ENCODE results near the gene TAF13. TPM values are rescaled to one million over a fixed set of nuclear protein-coding genes. Genes with fewer than 3 reads are reported as not detected.
A peak's percentile ranks its signal among the peaks of the same experiment; 100 is the strongest.

TAF13 gene
- total and polyA plus RNA-seq, 9 of the 15 experiments (the other 6 are each of a cell fraction or from before 2014, with no cell fraction given): 14.9 to 77.2 (median 38.7) TPM

GRCh38 chr1:109089242-109090015 lies 13.6 kb upstream of the TAF13 start (continued):
- TF ChIP-seq NR2C1 (IDR thresholded peaks at IDR 0.05) (peak; percentile 12; the same call in 1 of the 2 replicates), NR2C1 (tag; IDR thresholded peaks at IDR 0.05) (no peak; the same call in 1 of the 2 replicates), ZNF507 (tag; conservative IDR thresholded peaks at IDR 0.05) (no peak), ARID2 (IDR thresholded peaks at IDR 0.05) (0 out of 2 replicates have a peak, but pooled peaks have one; percentile 8), MYC (IDR thresholded peaks at IDR 0.05; ENCODE audit: low read depth, low read length) (peak; percentile 56; the same call in 1 of the 2 replicates), MYC (CRISPR knock-in tag; IDR thresholded peaks at IDR 0.05; ENCODE audit: borderline replicate concordance, low read depth) (no peak), ZNF639 (CRISPR knock-in tag; conservative IDR thresholded peaks at IDR 0.05 in 1 of 2, IDR thresholded peaks at IDR 0.05 in 1 of 2) (peak in 1 of 2 experiments; percentile 60; a peak in 2 of 4 replicates), HMGXB4 (CRISPR knock-in tag; IDR thresholded peaks at IDR 0.05) (peak; percentile 84; the same call in 1 of the 2 replicates), SRSF9 (IDR thresholded peaks at IDR 0.05; ENCODE audit: borderline replicate concordance, low read depth, low read length) (no peak), LEF1 (IDR thresholded peaks at IDR 0.05) (peak; percentile 31; the same call in 1 of the 2 replicates), GTF2E2 (tag; IDR thresholded peaks at IDR 0.05) (0 out of 2 replicates have a peak, but pooled peaks have one; percentile 40), GABPB2 (CRISPR knock-in tag; conservative IDR thresholded peaks at IDR 0.05) (no peak), XRCC5 (IDR thresholded peaks at IDR 0.05; ENCODE audit: low read depth, low read length) (peak; percentile 96), CTCF (IDR thresholded peaks at IDR 0.05 in 2 of 3, conservative IDR thresholded peaks at IDR 0.05 in 1 of 3; ENCODE audit: insufficient read depth in 2 of 3, low read depth in 1 of 3, low read length in 3 of 3) (peak; percentile 92 to 97 (median 95)), POLR2B (IDR thresholded peaks at IDR 0.05; ENCODE audit: low read depth, partially characterized antibody) (peak; percentile 18), GMEB1 (CRISPR knock-in tag; IDR thresholded peaks at IDR 0.05) (no peak), ZFP36 (IDR thresholded peaks at IDR 0.05; ENCODE audit: low read depth, low read length, partially characterized antibody) (no peak), TRIM24 (IDR thresholded peaks at IDR 0.05) (0 out of 4 replicates have a peak, but pooled peaks of 1 of the 2 experiments have one; percentile 38), ZNF511 (CRISPR knock-in tag; IDR thresholded peaks at IDR 0.05) (no peak), ZNF316 (IDR thresholded peaks at IDR 0.05) (no peak)
